IMR-90 (cell line): ENCODE data around the gene CDK6.

ENCODE experiments used
- BHLHE40 ChIP-seq: fragments of 150-350 bp; IDR thresholded peaks from 2 replicates; pipeline ENCODE4 v1.6.1; 2016; ENCODE audit warnings: mild to moderate bottlenecking, low read depth, low read length
- CEBPB ChIP-seq: IDR thresholded peaks from 2 replicates; pipeline ENCODE4 v1.6.1; 2012; ENCODE audit warnings: low read depth, low read length, improper control_type of control experiment
- CTCF ChIP-seq: conservative IDR thresholded peaks from 2 replicates; pipeline ENCODE4 v1.5.1; 2012; ENCODE audit warnings: mild to moderate bottlenecking, low read depth, low read length, improper control_type of control experiment
- FOS ChIP-seq: fragments of 150-350 bp; IDR thresholded peaks from 2 replicates; pipeline ENCODE4 v1.6.1; 2016; ENCODE audit warnings: low read depth, low read length
- MXI1 ChIP-seq: IDR thresholded peaks from 2 replicates; pipeline ENCODE4 v1.6.1; 2012; ENCODE audit warnings: low read depth, mild to moderate bottlenecking, low read length, moderate library complexity, borderline replicate concordance
- NFE2L2 ChIP-seq: fragments of 150-350 bp; IDR thresholded peaks from 2 replicates; pipeline ENCODE4 v1.6.1; 2016; ENCODE audit warnings: low read depth, mild to moderate bottlenecking, low read length
- RAD21 ChIP-seq: IDR thresholded peaks from 2 replicates; pipeline ENCODE4 v1.6.1; 2012; ENCODE audit warnings: low read length, improper control_type of control experiment

- TF ChIP-seq CTCF (no peak), RAD21 (no peak), MXI1 (no peak), FOS (no peak), CEBPB (no peak), BHLHE40 (no peak), NFE2L2 (no peak)
These were observed 139.0 kb downstream of the CDK6 start for GRCh38 chr7:92697414-92697813.
